Endothelial cell of umbilical vein (primary cell): Measurements from ENCODE around the gene B3GNT7. TPM values are rescaled to one million over a fixed set of nuclear protein-coding genes. Genes with fewer than 3 reads are reported as not detected.

Experiments used
- BruUV-seq: library from RNA; stranded (reverse); fragments of 400-500 nt; replicated peaks from 2 replicates; lab custom pipeline; 2021; lab: Mats Ljungman, UMichigan
- CTCF ChIA-PET: fragments of 300-600, 350-600 bp; sonication (Branson Sonifier 250); formaldehyde crosslinking; loops from one replicate; lab custom pipeline; 2021; ENCODE audit warnings: antibody characterized with exemption, inconsistent platforms; lab: Charles Lee
- POLR2A ChIA-PET: fragments of 300-600, 350-600 bp; sonication (Branson Sonifier 250); formaldehyde crosslinking; loops from one replicate; lab custom pipeline; 2021; ENCODE audit warnings: antibody characterized with exemption, inconsistent platforms; lab: Charles Lee
- DNase-seq: peaks from one replicate; pipeline ENCODE4 v3.0.0-alpha.2; 2011; ENCODE audit warnings: low read depth, low spot score
- FAIRE-seq: peaks from 2 replicates; lab custom pipeline; 2011; peaks lifted over from hg19 to GRCh38; lab: Jason Lieb, UNC
- H2AFZ ChIP-seq: 2 replicates; pipeline ENCODE4 v1.6.0; 2012; ENCODE audit warnings: low read depth, low read length, control low read depth, inconsistent platforms
- H3K27ac ChIP-seq: 2 replicates; pipeline ENCODE4 v1.5.1; 2011; ENCODE audit warnings: low read depth, mild to moderate bottlenecking, control low read depth, low read length, moderate library complexity; ENCODE audit not compliant: insufficient read depth
- H3K27me3 ChIP-seq, 2 experiments: 2 replicates each; pipeline versions ENCODE4 v1.6.0 to v1.6.1; 2011; ENCODE audit warnings: low read length in 2 of 2, mixed read lengths in 1 of 2; ENCODE audit not compliant: control insufficient read depth in 2 of 2, insufficient read depth in 2 of 2
- H3K36me3 ChIP-seq, 2 experiments: 2 replicates in 1 of 2; 3 replicates in 1 of 2; pipeline ENCODE4 v1.5.1; 2011; ENCODE audit warnings: low read length in 2 of 2, mild to moderate bottlenecking in 1 of 2, moderate library complexity in 1 of 2; ENCODE audit not compliant: control insufficient read depth in 2 of 2, insufficient read depth in 2 of 2; ENCODE audit errors: extremely low read depth in 1 of 2
- H3K4me1 ChIP-seq: 3 replicates; pipeline ENCODE4 v1.5.1; 2011; ENCODE audit warnings: mild to moderate bottlenecking, low read length; ENCODE audit not compliant: control insufficient read depth, insufficient read depth; ENCODE audit errors: extremely low read depth
- H3K4me2 ChIP-seq: 2 replicates; pipeline ENCODE4 v1.6.1; 2011; ENCODE audit warnings: low read length, control low read depth, mixed read lengths; ENCODE audit not compliant: insufficient read depth
- H3K4me3 ChIP-seq, 3 experiments: fragments of 200-600 bp in 1 of 3; sonication (generic), shearing (Covaris generic) in 1 of 3; replicated peaks in 1 of 3; 2 replicates each; pipeline ENCODE4 v1.5.1; 2011 to 2016; ENCODE audit warnings: control low read depth in 3 of 3, low read length in 3 of 3, mild to moderate bottlenecking in 2 of 3, inconsistent platforms in 1 of 3, low read depth in 1 of 3, moderate library complexity in 1 of 3; ENCODE audit not compliant: insufficient read depth in 1 of 3
- H3K79me2 ChIP-seq: 2 replicates; pipeline ENCODE4 v1.6.0; 2012; ENCODE audit warnings: low read length, inconsistent platforms; ENCODE audit not compliant: control insufficient read depth, insufficient read depth
- H3K9ac ChIP-seq: replicated peaks from 2 replicates; pipeline ENCODE3; 2011; ENCODE audit warnings: low read length, control low read depth; ENCODE audit not compliant: insufficient read depth; ENCODE audit errors: extremely low read depth
- H3K9me1 ChIP-seq: replicated peaks from 3 replicates; pipeline ENCODE4 v1.6.0; 2011; ENCODE audit warnings: mild to moderate bottlenecking, low read length; ENCODE audit not compliant: control insufficient read depth, insufficient read depth; ENCODE audit errors: extremely low read depth
- H3K9me3 ChIP-seq: replicated peaks from 2 replicates; pipeline ENCODE4 v1.5.1; 2012; ENCODE audit warnings: low read length, inconsistent platforms; ENCODE audit not compliant: control insufficient read depth, insufficient read depth
- H4K20me1 ChIP-seq: replicated peaks from 2 replicates; pipeline ENCODE3; 2011; ENCODE audit warnings: mild to moderate bottlenecking, low read length; ENCODE audit not compliant: control insufficient read depth, insufficient read depth; ENCODE audit errors: extremely low read depth
- CTCF ChIP-seq, 2 donors: IDR thresholded peaks; 1 replicate in 1 of 2; 2 replicates in 1 of 2; pipeline ENCODE4 v1.5.1; 2011; ENCODE audit warnings: low read length in 2 of 2, mild to moderate bottlenecking in 2 of 2, moderate library complexity in 2 of 2, control low read depth in 1 of 2, inconsistent platforms in 1 of 2, low read depth in 1 of 2; ENCODE audit not compliant: insufficient read depth in 1 of 2; ENCODE audit errors: extremely low read depth in 1 of 2
- EZH2 ChIP-seq: IDR thresholded peaks from 2 replicates; pipeline ENCODE4 v1.6.1; 2012; ENCODE audit warnings: borderline replicate concordance, low read depth, mild to moderate bottlenecking, moderate library complexity, low read length, inconsistent platforms; ENCODE audit not compliant: severe bottlenecking
- FOS ChIP-seq: IDR thresholded peaks from 2 replicates; pipeline ENCODE4 v1.6.1; 2011; ENCODE audit warnings: mild to moderate bottlenecking, low read length, moderate library complexity, borderline replicate concordance; ENCODE audit not compliant: insufficient read depth
- GATA2 ChIP-seq: IDR thresholded peaks from 2 replicates; pipeline ENCODE4 v1.7.0; 2011; ENCODE audit warnings: low read depth, mild to moderate bottlenecking, moderate library complexity, mixed read lengths, low read length; ENCODE audit not compliant: insufficient read length, insufficient read depth
- JUN ChIP-seq: IDR thresholded peaks from 2 replicates; pipeline ENCODE4 v1.6.1; 2011; ENCODE audit warnings: borderline replicate concordance, low read depth; ENCODE audit not compliant: insufficient read length, insufficient read depth
- MAX ChIP-seq: IDR thresholded peaks from 2 replicates; pipeline ENCODE4 v1.6.1; 2011; ENCODE audit not compliant: insufficient read depth, insufficient read length
- MYC ChIP-seq: IDR thresholded peaks from one replicate; pipeline ENCODE4 v1.6.1; 2011; ENCODE audit warnings: mild to moderate bottlenecking, low read depth, low read length
- POLR2A ChIP-seq: IDR thresholded peaks from 2 replicates; pipeline ENCODE4 v1.6.1; 2012; ENCODE audit warnings: low read depth, mild to moderate bottlenecking, control low read depth, low read length
- POLR2AphosphoS5 ChIP-seq: IDR thresholded peaks from 2 replicates; pipeline ENCODE4 v1.6.1; 2012; ENCODE audit warnings: low read depth, mild to moderate bottlenecking, control low read depth, low read length, moderate library complexity; ENCODE audit not compliant: insufficient read depth
- dilution Hi-C: fragments of 300-500 bp; cut with MboI; formaldehyde crosslinking; loops from one replicate; pipeline ENCODE4 v1.15.0; 2019; ENCODE audit warnings: low sequenced_read_pairs; ENCODE audit not compliant: extremely low pct_ligation_motif_present
- intact Hi-C: fragments of 100-400 bp; cut with micrococcal nuclease; formaldehyde crosslinking; loops from one replicate; pipeline ENCODE4 v1.10.0; 2022
- polyA plus RNA-seq, 4 experiments: library from polyadenylated mRNA; depleted of rRNA in 3 of 4; stranded (reverse) in 3 of 4; unstranded in 1 of 4; fragments of >200 nt; gene quantifications; 2 replicates each; pipeline versions ENCODE4 v1.2.1 to v1.2.3, GENCODE V29; 2011 to 2012; ENCODE audit warnings: missing spikeins in 1 of 4
- total RNA-seq: library from RNA; stranded (reverse); gene quantifications from 2 replicates; pipeline ENCODE4 v1.2.3, GENCODE V29; 2021

Gene B3GNT7
- total and polyA plus RNA-seq, 2 donors (not counting 3 experiments of a cell fraction or from before 2014, with no cell fraction given), result 0.39 to 1.2 TPM

GRCh38 chr2:231449503-231450054 is 54.1 kb downstream of the B3GNT7 start:
- DNase-seq (no peak), FAIRE-seq (no peak)
- CTCF ChIA-PET, result interaction anchor here (0.5 to 4.1 kb wide), 5 partner anchors 14 to 346 kb away, joined by 3 to 53 read pairs (median 4); partner anchors contain the start of gene NCL
- Histone ChIP-seq H3K9ac (no peak overlapping the region), H2AFZ (no peak overlapping the region), H3K36me3 (peaks cover 9 to 10% of the 10 kb centered on the region in 2 experiments), H4K20me1 (no peaks in the 10 kb centered on the region), H3K4me3 (no peak overlapping the region), H3K4me2 (no peak overlapping the region), H3K9me3 (no peaks in the 10 kb centered on the region), H3K27me3 (no peaks in the 10 kb centered on the region), H3K4me1 (no peaks in the 10 kb centered on the region), H3K79me2 (no peaks in the 10 kb centered on the region), H3K27ac (no peak overlapping the region), H3K9me1 (no peaks in the 10 kb centered on the region)
- no peak for TF ChIP-seq CTCF (IDR thresholded peaks at IDR 0.05; ENCODE audit: extremely low read depth in 1 of 2, insufficient read depth in 1 of 2, low read depth in 1 of 2, low read length in 2 of 2)
- no peak for TF ChIP-seq EZH2
- TF ChIP-seq JUN, result no peak
- no peak for TF ChIP-seq POLR2A
- TF ChIP-seq GATA2, result no peak
- no peak for TF ChIP-seq MAX
- no peak for TF ChIP-seq MYC
- no peak for TF ChIP-seq POLR2AphosphoS5
- TF ChIP-seq FOS, result no peak
- POLR2A ChIA-PET, result interaction anchor here (1.2 kb wide), 1 partner anchor 77 kb away, joined by 6 read pairs; no protein-coding TSS in a partner anchor
- dilution Hi-C loops (loop anchor here (25.0 kb wide), 1 partner anchor 362 kb away; no protein-coding TSS in a partner anchor), intact Hi-C loops (no loop called here)
- no TSS peak for BruUV-seq
